ENCODE data around the gene PLEKHM1.

PLEKHM1 gene

DNA sequence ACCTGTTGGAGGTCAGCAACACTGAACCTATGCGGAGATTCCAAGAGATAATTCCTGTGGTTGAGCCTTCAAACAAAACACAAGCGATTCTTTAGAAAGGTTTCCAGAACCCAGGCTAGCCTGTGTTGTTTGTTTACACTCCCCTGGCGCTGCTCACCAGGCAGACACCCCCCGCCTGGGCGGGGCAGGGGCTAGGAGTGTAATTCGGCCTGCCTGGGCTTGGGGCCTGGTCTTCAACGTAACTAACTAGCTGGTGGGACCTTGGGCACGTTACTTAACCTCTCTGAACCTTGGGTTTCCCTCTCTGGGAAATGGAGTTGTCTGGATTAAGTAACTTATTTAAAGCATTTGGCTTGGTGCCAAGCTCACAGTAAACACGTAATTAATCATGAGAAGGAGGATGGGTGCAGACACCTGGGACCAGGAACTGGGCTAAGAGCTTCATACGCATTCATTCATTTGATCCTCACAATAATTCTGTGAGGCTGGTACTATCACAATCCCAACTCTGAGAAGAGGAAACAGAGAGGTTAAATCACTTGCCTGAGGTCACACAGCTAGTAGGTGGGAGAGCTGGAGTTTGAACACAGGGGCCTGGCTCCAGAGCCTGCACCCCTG is 50.3 kb downstream of the PLEKHM1 start:
- peak; percentile 24 for DNase-seq

DNA sequence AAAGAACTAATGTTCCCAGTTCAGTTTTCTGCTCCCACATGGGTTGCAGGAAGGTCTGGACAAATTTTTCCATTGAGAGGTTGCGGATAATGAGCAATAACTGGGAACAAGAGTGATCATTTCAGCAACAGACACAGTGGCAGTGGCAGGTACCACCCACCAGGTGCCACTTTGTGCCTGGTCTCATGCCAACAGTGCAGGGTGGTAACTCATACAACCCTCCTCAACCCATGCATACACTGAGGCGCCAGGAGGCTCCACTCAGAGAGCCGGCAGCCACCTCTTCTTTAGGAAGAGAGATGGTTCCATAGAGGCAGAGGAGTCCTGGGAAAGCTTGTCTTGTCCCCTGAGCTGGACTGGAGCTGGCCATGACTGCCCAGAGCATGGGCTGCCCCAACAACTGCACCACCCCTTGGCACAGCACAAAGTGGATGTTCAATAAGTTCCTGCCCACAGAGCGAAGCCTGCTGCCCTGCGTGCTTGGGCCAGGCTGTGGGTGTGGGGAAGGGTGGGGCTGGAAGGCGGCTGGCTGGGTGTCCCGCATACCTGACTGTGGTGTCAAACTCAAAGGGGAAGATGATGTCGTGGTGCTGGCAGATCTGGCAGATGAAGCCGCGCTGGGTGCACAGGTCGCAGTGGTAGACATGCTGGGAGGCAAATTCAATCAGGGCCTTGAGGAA is 51.5 kb downstream of the PLEKHM1 start:
- DNase-seq = no peak

DNA sequence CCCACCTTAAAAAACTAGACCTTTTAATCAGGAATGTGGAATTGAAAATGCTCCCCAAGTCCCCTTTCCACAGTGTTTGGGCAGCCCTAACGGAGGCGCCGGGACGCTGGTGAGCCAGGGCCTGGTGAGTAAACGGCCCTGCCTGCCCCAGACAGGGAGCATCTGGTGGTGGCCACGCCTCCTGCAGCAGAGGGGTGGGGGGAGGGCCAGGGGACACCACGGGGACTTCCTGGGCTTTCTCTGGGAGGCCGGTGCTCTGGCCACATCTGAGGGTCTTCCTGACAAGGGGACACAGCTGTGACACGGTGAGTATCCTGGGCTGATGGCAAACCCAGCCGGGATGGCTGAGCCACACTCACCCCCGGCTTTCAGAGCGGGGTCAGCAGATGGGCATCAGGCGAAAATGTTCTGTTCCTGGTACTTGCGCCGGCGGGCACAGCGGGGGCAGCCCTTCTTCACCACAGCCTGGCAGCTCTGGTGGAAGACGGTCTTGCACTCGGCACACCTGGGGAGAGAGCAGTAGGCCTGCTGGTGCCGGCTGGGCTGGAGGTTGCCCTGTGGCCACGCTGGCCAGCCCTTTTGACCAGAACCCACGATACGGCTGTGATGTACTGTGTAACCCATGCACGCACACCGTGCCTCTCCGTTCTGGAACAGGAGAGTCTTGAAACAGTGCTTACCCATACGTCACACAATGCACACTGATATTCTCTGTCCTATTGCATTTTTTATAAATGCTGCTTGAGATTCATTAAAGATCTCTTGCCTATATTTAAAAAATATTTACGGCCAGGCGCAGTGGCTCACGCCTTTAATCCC is 52.8 kb downstream of the PLEKHM1 start:
- DNase-seq = no peak

- no peak for DNase-seq
Measured at GRCh38 chr17:45436625-45437464, 53.7 kb downstream of the PLEKHM1 start.

GRCh38 chr17:45436161-45436560 is 54.4 kb downstream of the PLEKHM1 start:
- DNase-seq = no peak

- DNase-seq = no peak
Measured at GRCh38 chr17:45435481-45435880, 55.0 kb downstream of the PLEKHM1 start.

GRCh38 chr17:45433159-45433535 is 57.4 kb downstream of the PLEKHM1 start:
- DNase-seq = no peak

DNA sequence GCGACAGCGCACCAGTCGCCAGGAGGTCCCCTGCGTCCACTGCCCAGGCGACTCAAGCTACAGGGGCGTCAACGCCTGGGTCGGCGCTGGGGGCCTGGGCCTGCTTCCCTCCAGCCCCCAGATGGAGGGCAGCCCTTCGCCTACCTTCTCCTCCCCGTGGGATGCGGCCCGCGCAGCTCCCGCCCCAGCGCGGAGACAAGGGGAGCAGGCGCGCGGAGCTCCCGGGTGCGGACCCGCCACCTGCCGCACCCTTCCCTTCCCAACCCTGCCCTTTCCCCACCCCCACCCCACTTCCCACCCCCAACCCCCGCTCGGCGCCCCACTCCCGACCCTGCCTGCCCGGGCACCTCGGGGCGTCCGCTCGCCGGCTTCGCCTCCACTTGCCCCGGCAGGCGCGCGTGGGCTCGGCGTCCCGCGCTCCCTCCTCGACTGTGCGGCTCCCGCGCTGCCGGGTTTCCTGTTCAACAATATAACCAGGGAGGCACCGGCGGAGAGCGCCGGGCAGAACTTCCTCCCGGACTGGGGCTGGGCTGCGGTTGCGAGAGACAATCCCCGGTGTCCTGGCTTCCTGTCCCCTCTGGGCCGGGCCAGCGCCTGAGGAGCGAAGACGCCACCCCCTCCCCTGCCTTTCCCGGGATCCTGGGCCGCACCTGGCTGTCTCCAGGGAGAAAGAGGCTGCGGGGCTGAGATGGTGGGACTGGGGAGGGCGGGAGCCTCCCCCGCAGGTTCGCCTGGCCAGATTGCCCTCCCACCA is 57.9 kb downstream of the PLEKHM1 start, which contains the start of gene ARHGAP27:
Gene ARHGAP27, minus strand, starts transcription at position 466 of the 754 bp plus-strand sequence. CDS start 2,591 bp downstream, outside the sequence.
- no peak for DNase-seq

DNA sequence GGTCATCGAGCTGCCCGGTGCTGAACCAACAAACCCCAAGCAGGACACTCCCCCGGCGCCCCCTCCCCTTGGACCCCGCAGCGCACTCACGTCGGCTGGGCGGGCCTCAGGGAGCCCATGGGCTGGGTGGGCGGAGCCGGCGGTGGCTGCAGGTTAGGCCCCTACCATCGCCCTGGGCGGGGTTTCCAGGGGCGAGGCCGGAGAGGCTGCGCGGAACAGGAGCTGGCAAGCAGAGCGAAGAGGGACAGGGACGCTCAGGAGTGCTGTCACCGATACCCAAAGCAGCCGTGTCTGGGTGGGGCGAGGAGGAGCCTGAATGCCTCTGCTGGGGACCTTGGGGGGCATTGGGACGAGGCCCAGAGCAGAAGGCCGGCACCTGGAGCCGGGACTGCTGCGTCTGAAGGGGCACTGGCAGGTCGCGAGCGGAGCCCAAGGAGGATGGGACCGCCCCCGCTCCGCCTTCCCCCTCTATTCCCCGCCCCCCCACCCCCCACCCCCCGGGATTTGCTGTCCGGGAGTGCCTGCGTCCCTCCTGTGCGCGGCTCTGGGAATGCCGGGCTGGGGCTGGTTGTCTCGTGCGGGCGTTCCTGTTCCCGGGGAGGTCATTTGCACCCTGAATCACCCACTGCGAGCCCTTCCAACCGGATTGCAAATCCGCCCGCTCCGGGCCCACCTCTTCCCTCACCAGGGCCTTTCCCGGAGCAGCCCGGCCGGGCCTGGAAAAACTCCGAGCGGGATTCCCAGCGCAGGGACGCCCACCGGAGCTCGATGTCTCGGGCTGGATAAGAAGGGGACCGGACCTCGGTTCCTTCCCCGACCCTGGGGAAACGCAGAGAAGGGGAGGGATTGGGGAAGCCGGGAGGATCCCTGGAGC is 58.8 kb downstream of the PLEKHM1 start:
- peak; percentile 90 for DNase-seq

GRCh38 chr17:45430738-45431530 is 59.6 kb downstream of the PLEKHM1 start:
- DNase-seq = no peak

DNA sequence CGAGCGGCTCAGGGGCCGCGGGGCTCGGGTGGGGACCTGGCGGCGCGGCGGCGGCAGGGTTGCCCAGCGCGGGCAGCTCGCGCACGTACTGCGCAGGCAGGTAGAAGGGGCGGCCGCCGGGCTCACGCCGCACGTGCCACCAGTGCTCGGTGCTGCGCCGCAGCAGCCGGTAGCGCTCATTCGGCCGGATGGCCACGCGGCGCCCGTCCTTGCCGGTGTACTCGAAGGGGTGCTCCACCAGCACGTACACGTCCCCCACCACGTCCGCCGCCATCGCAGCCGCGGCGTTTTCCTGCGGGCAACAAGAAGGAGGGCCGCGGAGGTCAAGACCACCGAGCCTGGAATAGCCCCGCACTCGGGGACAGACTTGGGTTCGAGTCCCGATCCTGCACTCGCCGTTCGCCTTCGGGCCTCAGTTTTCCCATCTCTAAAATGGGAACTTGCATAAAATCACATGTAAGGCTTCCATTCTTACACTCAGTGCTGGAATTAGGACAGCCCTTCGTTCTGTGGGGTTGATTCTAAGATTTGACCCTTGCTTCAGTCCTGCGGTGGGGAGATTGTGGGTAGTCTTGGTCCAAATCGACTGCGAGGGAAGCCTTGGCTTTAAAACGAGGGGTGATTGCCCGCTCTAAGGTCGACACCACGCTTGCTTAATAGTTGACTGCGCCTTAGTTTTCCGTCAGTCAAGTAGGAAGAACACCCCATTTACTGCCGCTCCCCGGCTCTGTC is 60.3 kb downstream of the PLEKHM1 start:
- DNase-seq = no peak

DNA sequence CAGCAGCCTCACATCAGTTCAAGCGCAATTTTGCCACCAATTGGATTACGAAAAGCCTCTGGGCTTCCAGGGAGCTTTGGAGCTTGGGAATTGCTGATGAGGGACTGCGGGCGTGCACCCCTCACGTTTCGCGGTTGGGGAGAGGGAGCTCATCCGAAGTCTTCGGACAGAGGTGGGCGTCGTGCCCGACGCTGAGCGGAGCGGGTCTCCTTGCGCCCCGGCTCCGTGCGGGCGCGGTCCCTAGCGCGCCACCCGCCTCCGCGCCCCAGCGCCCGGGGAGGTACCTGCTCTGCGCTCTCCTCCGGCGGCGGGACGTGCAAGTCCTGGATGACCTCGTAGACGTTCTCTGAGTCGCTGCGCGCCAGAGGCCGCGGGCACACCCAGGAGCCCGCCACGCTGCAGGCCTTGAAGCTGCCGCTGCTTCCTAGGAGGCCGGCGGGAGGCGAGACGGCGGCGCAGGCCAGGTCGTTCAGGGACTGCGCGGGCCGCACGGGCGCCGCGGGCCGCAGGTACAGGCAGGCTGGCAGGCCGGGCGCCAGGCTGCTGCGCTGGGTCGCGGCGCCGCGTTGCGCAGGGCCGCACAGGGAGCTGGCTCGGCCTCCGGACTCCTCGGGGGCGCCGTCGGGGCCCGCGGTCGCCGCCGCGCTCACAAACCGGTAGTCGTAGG is 61.0 kb downstream of the PLEKHM1 start:
- DNase-seq = no peak

GRCh38 chr17:45428931-45429338 is 61.6 kb downstream of the PLEKHM1 start:
- no peak for DNase-seq

- peak; percentile 82 for DNase-seq
Measured at GRCh38 chr17:45428050-45428617, 62.4 kb downstream of the PLEKHM1 start.

DNA sequence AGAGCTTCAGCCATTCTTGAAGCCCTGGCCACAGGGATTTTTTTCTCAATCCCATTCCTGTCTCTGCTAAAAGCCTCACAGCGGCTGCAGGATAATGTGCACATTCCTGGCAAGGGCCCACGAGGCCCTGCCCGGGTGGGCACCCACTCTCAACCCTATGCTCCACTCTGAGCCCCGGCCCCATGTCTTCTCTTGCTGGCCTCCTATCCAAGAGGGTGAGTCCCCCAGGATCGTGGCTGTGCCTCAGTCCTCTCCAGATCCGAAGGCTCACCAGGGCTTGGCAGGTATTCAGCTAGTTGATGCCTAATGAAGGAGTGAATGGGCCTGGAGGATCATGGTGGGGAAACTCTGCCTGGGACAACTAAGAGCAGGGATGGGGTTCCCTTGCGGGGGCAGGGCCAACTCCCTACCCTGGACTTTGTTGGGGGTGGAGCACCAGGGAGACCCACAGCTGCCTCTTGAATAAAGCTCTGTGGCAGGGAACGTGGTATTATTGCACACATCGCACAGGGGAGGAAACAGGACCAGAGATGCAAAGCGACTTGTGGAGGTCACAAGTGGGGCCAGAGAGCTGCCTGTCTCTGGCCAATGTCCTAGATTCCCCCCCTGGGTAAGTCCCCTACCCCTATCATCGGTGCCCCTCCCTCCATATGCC is 63.2 kb downstream of the PLEKHM1 start:
- no peak for DNase-seq

DNA sequence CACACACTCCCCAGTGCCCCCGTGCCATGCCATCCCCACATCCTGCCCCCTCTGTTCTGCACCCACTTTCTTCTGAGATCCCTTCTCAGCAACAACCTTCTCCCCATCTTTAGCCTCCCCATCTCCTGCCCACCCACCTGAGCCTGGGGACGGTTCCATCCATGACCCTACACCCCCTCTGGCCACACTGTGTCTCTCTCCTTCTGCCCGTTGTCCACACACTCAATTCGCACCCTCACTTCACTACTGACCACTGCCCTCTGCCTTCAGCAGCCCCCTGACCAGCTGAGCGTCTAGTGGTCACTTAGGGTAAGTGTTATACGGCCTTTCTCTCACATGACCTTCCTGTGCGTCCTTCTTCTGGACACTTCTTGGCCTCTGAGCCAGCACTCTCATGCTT is 64.0 kb downstream of the PLEKHM1 start:
- DNase-seq = no peak

- DNase-seq = no peak
Measured at GRCh38 chr17:45425984-45426413, 64.5 kb downstream of the PLEKHM1 start.

Data from NCI-H345 (cell line).